GM18517 (cell line): Measurements from ENCODE around the gene FXYD5.
A peak's percentile ranks its signal among the peaks of the same experiment; 100 is the strongest.

Experiments used
- ATAC-seq: cut with Tn5 transposase; IDR thresholded peaks from one replicate; pipeline ENCODE4 v1.9.1; 2021; ENCODE audit warnings: mild to moderate bottlenecking, moderate library complexity; ENCODE audit not compliant: unreplicated experiment

FXYD5 gene

DNA sequence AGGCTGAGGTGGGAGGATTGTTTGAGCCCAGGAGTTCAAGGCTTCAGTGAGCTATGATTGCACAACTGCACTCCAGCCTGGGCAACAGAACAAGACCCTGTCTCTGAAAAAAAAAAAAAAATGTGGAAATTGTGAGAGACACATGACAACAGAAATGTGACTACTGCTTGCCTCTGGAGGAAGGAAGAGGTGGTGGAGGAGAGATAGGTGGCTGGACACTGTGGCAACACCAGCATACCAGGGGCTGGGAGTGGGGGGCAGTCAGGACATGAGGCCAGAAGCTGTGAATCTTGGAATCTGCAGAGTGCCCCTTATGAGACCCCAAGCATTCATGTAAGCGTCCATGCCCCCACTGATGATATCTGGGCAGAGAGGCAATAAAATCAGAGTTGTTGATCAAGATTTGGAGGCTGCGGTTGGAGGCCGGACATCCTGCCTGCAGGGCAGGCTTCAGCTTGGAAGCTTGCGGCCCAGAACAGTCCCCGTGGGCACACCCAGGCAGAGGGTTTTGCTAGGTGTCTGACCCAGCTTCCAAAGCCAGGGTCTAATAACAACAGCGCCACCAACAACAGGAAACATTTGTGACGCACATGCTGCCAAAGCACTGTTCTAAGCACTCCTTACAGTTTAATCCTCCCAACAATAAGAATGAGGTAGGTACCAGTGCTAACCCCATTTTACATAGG lies 57.2 kb downstream of the FXYD5 start:
- no peak for ATAC-seq

DNA sequence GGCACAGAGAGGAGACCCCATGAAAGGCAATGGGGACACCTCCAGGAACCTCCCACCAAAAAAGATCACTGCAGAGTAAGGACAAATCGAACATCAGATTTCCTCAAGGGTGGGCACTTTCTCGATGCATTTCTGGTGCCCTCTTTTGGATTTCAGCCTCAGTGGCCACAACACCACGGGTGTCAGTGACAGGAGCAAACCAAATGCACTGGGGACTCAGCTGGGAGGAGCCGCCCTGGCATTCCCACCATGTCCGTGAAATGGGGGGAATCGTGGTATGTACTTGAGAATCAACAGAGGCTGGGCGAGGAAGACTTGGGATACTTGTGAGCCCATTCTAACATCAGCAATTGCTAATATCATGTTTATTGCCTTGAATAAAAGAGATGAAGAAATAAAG lies 57.7 kb downstream of the FXYD5 start:
- no peak for ATAC-seq

DNA sequence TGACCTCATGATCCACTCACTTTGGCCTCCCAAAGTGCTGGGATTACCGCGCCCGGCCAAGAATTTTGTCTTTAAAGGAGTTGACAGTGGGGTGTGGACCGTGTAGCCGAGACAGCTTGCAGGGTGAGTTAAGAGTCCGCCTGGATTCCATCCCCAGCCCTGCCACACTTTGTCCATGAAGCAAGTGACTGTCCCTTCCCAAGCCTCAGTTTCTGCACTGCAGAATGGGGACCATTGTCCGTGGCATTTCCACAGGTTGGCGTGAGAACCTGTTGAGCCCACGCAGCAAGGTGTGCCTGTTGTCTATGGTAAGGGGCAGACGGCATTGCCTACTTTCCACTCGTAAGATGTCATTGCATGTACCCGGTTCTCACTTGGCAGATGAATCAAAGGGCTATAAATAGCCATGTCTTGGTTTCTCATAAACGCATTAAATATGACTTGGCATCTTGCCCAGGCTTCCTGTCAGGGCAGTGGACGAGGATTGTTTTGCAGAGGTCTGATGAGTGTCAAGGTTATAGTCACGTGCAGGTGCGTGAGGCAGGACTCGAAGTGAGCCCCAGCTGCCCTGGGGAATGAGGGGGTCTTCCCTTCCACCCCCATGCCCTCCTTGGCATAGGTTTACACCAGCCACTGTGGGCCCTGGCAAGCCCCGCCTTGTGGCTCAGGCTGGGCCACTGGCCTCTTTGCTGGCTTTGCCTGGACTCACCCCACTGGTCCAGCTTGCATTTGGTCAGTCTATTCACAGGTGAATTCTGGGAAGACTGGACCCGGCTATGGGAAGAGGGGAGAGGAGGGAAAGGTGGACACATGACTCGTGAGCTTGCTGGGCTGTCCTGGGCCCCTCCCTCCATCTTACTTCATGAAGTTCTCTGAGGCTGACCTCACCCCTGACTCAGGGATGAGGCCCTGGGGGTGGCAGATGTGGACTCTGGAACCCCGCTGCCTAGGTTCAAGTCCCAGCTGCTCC lies 59.4 kb downstream of the FXYD5 start:
- peak; percentile 77 for ATAC-seq

DNA sequence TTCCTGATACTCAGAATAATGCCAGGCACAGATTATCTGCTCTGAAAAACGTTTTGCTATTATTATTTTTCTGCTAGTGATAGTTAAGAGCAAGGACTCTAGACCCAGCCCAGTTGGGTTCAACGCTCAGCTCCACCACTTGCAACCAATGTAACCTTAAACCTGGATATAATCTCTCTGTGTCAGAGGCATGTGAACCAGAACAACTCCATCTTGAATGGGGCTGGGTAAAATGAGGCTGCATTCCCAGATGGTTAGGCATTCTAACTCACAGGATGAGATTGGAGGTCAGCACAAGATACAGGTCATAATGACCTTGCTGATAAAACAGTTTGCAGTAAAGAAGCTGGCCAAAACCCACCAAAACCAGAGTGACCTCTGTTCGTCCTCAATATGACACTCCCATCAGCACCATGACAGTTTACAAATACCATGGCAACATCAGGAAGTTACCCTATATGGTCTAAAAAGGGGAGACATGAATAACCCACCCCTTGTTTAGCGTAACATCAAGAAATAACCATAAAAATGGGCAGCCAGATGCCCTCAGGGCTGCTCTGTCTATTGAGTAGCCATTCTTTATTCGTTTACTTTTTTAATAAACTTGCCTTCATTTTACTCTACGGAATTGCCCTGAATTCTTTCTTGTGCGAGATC lies 60.4 kb downstream of the FXYD5 start:
- no peak for ATAC-seq

DNA sequence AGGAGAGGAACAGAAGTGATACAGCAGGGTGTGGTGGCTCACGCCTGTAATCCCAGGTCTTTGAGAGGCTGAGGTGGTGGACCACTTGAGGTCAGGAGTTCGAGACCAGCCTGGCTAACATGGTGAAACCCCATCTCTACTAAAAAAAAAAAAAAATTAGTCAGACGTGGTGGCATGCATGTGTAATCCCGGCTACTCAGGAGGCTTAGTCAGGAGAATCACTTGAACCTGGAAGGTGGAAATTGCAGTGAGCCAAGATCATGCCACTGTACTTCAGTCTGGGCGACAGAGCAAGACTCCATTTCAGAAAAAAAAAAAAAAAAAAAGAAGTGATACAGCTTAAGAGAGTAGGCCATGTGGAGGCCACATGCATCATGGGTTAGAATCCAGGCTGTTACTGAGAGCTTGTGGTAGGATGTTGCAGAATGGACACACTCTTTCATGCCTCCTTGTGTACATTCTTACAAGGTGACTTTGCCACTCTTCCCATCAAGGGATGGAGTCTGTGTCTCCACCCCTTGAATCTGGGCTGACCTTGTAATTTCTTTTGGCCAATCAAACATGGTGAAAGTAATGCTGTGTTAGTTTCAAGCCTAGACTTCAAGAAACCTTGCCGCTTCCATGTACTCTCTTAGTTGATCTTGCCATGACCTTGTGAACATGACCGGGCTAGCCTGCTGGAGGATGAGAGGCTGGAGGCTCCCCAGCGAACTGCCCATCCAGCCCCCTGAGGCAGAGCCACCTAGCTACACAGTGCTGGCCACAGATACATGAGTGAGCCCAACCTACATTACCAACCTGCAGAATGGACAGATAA lies 61.7 kb downstream of the FXYD5 start:
- no peak for ATAC-seq

DNA sequence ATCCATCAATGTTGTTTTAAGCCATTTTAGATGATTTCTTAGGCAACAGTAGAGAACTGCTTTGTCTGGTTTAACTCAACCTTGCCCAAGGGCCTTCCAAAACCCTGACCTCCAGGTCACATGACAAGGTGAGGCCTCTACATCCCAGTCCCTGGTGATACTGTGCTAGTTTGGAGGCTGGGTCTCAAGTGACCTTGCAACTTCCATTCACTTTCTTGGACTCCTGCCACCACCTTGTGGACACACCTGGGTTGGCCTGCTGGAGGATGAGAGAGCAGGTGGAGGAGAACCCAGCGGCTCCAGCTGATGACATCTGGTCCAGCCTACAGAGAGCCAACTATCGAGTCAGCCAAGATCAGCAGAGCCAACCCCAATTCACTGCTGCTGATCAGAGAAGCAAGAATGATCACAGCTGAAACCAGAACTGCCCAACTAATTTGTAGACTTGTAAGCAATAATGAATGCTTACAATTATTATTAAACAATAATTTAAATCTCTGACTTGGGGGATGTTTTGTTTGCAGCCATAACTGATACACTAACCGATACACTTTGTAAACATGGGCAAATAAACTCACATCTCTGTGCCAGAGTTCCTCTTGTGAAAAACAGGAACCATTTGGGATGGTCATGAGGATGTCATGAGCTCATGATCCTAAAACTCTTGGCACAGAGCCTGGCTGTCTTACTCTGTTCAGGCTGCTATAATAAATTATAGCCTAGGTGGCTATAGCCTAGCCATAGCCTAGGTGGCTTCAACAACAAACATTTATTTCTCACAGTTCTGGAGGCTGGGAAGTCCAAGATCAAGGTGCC lies 62.5 kb downstream of the FXYD5 start:
- no peak for ATAC-seq

DNA sequence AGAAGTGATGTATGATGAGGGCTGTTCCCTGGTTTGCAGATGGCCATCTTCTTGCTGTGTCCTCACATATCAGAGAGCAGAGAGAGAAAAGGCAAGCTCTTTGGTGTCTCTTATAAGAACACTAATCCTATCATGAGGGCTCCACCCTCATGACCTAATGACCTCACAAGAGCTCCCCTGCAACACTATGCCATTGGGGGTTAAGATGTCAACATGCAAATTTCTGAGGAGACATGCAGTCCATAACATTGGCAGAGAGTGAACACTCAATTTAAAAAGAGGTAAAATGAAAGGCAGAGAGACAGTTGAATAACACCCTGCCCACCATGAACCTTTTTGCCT lies 63.1 kb downstream of the FXYD5 start:
- no peak for ATAC-seq

DNA sequence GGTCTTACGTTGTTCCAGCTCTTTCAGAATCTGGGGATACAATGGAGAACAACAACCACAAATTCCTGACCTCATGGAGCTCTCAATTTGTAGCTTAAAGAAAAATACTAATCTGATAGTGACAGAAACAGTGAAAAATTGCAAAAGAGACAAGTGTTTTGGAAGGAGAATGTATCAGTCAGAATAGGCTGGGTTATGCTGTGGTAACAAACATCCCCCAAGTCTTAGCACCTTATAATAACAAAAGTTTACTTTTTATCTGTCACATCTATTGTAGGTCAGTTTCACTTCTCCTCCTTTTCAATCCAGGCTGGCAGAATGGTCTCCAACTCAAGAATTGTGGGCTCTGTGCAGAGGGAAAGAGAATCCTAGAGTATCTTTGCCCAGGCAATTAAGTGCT lies 64.5 kb downstream of the FXYD5 start:
- ATAC-seq: no peak
